Measurements from ENCODE around the gene TOPAZ1.
"Not testable (repeated sequence)": the region's sequence is repeated elsewhere in the genome, so short reads cannot be mapped to it uniquely, and the experiment has no call there.

The TOPAZ1 gene

GRCh38 chr3:44338010-44338827, 96.5 kb downstream of the TOPAZ1 start, which contains the start of gene TCAIM:
TCAIM (plus strand) TSS chr3:44338766; CDS start chr3:44354783, 16,017 bp downstream.
- peak; percentile 98 for DNase-seq

GRCh38 chr3:44338828-44339127, 97.1 kb downstream of the TOPAZ1 start:
- DNase-seq = no peak

DNA sequence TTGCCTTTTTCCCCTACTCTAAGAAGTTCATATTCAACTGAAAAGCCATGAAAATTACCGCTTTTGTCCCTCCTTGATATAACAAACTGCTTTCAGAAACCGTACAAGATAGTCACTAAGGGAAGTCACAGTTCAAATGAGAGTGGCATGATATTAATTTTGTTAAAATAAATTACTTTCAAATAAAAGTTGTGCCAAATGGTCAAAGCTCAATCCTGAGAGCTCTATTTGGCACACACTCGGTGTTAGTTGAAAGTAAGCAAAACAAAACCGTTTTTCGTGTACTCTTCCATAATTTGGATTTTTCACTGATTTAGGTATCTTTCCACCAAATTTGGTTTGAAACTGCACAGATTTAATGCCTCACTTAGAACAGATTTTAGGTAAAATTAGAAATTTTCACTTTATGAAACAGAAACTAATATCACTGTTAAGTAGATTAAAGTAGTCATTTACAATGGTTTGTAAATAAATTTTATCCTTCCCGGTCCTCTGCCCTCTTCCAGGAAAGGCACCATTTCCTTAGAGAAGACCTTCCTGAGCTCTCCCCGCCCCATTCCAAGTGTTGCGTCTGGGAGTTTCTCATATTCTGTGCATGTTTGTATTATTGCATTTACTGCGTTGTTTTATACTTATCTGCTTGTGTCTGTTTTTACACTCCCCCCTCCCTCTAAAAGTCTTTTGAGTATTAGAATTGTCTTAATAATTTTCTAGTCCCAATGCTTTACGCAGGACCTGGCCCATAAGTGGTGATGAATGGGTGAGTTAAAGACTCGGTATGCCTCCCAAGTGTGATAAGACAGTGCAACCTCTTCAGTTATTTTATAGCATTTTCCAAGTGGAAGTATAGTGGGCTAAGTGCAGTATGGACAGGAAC, 97.7 kb downstream of the TOPAZ1 start:
- no peak for DNase-seq

DNA sequence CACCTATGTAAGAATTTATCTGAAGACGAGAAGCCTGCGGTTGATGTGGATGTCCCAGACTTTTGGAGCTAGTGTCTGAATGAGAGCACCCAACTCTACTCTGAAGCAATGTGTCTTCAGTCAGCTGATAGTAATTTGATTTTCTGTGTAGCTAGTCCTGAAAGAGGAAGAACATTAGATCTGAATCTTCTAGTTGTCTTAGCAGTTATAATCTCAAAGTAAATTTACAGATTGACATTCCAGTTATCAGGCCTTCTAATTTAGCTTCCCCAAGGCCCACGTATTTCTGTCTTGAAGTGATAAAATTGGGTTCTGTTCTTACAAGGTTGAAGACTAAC, 98.3 kb downstream of the TOPAZ1 start:
- no peak for DNase-seq

GRCh38 chr3:44342176-44342790, 100.6 kb downstream of the TOPAZ1 start:
- DNase-seq = no peak

DNA sequence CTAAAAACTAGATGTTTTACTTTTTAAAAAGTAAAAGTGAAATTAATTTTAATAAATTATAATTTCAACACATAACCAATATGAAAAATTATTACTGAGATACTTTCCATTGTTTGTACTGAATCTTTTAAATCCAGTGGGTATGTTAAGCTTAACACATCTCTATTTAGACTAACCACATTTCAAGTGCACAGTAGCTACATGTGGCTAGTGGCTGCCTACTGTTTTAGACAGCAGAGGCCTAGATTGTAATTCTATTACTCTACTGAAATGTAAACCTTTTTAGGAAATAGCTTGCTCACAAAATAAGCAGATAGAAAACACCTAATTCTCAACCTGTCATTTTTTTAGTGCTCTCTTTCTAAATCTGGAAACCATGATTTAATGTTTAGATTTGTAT, 101.7 kb downstream of the TOPAZ1 start:
- DNase-seq = no peak

DNA sequence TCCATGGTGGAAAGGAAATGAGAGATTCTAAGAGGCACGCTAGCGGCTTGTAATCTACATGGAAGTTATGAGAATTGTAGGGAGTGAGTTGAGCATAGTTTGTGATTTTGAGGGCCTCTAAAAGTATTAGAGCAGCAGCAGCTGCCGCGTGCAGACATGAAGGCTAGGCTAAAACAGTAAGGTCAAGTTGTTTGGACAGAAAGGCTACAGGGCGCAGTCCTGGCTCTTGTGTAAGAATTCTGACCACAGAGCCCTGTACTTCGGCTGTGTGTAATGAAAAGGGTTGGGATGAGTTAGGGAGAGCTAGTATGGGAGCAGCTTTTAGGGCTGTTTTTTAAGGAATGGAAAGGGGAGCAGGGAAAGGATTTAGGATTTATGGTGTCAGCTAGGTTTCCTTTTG, 104.9 kb downstream of the TOPAZ1 start:
- DNase-seq = not testable (repeated sequence)

GRCh38 chr3:44348993-44349392, 107.3 kb downstream of the TOPAZ1 start:
- no peak for DNase-seq

DNA sequence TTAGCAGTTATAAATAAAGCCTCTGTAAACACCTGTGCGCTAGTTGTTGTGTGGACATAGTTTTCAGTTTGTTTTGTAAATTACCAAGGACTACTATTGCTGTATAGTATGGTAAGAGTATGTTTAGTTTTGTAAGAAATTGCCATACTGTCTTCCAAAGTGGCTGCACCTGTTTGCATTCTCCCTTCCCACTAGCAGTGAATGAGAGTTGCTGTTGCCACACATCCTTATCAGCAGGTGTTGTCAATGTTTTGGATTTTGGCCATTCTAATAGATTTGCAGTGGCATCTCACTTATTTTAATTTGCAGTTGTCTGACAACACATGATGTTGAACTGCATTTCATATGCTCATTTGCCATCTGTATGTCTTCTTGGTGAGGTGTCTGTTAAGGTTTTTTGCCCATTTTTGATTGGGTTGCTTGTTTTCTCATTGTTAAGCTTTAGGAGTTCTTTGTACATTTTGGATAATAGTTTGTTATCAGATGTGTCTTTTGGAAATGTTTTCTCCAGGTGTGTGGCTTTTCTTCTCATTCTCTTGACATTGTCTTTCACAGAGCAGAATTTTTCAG, 111.8 kb downstream of the TOPAZ1 start:
- DNase-seq = no peak

DNA sequence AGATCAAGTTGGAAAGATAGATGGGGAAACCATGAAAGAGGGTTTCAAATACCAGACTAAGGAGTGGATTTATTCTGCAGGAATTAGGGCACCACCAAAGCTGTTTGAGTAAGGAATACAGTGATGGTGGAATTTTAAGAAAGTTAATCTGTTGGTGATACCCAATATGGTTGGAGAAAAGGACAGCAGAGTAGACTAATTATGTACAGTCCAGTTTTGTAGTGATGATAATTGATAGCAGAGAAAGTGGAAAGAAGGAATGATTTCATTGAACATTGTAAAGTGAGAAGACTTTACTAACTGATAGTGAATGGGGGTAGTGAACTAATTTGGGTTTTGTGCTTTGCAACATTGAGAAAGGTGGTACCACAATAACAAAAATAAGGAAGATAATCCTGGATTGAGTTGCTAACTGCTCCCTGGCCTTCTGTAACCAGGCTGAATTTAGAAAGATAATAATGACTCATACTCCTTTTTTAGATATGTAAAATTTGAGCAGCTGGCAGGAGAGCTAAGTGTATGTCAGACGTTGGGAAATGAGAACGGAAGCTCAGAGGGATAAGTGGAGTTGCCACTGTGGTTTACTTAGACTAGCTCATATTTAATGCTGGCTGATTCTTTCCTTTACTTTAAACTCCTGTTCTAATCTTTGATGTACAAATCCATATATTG, 113.8 kb downstream of the TOPAZ1 start:
- DNase-seq = peak; percentile 35

- DNase-seq = no peak
Measured at GRCh38 chr3:44359146-44359751, 117.6 kb downstream of the TOPAZ1 start.

DNA sequence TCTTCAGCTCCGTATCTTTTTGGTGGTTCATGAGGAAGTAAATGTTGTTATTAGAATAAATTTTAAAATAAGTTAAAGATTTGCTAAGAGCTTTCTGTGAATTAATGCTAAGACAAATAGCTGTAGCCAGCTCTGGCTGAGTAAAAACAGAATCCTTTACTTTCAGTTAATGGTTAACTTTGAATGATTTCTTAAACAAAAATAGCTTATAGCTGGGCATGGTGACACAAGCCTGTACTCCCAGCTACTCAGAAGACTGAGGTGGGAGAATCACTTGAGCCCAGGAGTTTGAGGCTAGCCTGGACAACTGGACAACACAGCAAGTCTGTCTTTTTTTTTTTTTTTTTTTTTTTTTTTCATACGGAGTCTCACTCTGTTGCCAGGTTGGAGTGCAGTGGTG, 121.9 kb downstream of the TOPAZ1 start:
- DNase-seq = no peak

DNA sequence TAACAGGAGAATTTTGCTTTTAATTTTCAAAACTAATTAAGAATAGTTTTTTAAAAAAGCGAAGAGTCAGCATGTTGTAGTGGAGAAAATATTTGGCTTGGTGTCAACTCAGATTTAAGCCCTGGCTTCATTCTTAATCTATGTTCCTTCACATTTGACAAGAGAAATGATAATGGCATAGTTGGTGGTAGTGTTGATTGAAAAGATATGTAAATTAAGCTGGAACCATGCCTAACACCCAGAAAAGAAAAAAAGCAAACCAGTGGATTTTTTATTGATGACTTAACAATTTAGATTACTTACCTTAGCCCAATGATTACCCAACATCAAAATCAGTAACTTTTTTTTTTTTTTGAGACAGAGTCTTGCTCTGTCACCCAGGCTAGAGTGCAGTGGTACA, 124.3 kb downstream of the TOPAZ1 start:
- DNase-seq = no peak

- DNase-seq = no peak
Measured at GRCh38 chr3:44375450-44375849, 133.8 kb downstream of the TOPAZ1 start.

Data from NCI-H2029 (cell line).